Measurements from ENCODE around the gene SPP1. TPM values are rescaled to one million over a fixed set of nuclear protein-coding genes. Genes with fewer than 3 reads are reported as not detected.

Gene SPP1
- total RNA-seq, 4 donors from 2014 or later = 43.3 to 2,902 (median 151) TPM

DNA sequence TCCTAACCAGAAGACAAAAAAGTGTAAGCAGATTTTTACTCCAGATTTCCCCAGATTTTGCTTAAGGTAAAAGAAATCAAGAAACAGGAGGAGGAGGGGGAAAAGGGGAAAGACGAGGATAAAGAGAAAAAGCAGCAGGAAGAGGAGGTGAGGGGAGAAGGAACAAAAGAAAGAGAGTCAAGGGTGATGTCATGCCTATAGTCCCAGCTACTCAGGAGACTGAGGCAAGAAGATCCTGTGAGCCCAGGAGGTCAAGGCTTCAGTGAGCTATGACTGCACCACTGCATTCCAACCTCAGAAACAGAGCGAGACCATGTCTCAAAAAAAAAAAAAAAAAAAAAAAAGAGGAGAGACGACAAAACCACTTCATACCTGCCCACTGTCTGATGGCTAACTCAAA lies 19.9 kb downstream of the SPP1 start:
- TF ChIP-seq, protein P1, sequence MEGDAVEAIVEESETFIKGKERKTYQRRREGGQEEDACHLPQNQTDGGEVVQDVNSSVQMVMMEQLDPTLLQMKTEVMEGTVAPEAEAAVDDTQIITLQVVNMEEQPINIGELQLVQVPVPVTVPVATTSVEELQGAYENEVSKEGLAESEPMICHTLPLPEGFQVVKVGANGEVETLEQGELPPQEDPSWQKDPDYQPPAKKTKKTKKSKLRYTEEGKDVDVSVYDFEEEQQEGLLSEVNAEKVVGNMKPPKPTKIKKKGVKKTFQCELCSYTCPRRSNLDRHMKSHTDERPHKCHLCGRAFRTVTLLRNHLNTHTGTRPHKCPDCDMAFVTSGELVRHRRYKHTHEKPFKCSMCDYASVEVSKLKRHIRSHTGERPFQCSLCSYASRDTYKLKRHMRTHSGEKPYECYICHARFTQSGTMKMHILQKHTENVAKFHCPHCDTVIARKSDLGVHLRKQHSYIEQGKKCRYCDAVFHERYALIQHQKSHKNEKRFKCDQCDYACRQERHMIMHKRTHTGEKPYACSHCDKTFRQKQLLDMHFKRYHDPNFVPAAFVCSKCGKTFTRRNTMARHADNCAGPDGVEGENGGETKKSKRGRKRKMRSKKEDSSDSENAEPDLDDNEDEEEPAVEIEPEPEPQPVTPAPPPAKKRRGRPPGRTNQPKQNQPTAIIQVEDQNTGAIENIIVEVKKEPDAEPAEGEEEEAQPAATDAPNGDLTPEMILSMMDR (IDR thresholded peaks at IDR 0.05; ENCODE audit: low read depth) = no peak

DNA sequence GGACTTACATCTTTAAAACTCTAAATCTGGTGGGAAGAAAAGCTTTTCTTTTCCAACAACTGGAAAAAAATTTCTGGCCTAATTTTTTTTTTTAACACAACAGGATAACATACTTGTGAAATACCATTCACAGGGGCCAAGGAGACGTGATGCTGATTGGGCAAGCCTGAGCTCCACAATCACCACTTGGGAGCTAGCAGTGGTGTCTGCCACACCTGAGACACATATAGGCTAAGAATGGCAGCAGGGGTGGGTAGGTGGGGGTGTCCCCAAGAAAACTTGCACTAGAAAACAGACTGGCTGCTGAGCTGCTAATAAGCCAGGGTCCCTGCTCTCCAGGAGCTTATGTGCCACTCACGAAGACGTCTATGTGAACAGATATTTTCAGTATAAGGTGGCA lies 26.4 kb downstream of the SPP1 start:
- TF ChIP-seq, protein P1 (IDR thresholded peaks at IDR 0.05; ENCODE audit: low read depth) = no peak

DNA sequence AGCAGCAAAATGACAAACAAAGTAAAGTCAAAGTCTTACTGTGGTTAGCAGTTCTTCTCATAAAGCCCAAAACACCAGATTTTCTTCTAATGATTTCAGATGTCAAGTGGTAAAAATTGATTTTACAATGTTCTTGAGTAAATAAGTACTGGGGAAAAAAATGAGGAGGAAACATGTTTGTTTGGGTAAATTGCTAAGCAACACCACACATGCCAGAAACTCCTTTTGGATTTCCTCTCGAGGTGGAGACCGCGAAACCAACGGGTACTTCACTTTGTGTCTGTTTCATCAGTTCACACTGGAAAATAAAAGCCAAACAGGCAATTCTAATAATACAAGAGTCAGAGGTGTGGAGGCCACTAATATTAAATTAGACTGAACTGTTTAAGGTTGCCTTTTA lies 27.3 kb downstream of the SPP1 start:
- TF ChIP-seq, protein P1 (IDR thresholded peaks at IDR 0.05; ENCODE audit: low read depth) = no peak

DNA sequence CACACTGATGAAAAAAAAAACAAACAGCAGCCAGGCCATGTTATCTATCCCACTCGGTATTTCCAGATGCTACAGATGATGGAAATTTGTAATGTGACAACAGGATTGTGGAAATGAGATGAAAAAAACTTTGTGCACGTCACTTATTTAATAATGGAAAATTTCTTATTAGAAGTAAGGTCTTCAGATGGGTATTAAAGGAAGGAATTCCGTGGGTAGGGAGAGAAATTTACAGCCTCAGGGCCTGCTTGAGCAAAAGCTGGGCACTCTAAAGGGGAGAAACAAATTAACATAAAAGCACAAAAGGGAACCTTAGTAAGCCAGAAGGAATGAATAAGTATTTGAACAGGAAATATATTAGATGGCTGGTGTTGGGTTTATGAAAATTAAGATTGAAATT lies 27.7 kb downstream of the SPP1 start:
- TF ChIP-seq, protein P1 (IDR thresholded peaks at IDR 0.05; ENCODE audit: low read depth) = no peak

DNA sequence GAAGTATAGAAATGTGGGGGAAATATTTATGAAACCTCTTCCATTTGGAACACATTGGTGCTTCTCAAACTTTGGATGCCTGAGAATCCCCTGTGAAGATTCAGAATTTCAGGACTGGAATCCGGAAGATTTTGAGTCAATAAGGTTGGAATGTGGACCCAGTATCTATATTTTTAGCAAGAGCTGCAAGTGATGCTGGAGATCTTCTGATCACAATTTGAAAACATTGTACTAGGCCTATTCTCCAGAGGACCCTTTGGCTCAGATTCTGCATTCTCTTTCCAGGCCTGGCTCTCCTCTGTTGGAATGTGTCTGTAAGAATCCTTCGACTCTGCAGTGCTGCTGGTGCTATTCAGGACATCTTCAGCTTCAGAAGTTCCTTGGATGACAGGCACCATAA lies 29.6 kb downstream of the SPP1 start:
- TF ChIP-seq, protein P1 (IDR thresholded peaks at IDR 0.05; ENCODE audit: low read depth) = no peak

DNA sequence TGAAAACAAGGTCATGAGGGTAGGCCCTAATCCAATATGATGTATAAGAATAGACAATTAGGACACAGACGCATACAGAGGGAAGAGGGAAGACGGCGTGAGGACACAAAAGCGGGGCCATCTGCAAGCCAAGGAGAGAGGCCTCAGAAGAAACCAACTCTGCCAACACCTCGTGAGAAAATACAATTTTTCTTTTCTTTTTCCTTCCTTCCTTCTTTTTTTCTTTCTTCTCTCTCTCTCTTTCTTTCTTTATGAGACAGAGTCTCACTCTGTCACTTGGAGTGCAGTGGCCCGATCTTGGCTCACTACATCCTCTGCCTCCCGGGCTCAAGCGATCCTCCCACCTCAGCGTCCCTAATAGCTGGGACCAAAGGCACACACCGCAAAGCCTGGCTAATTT lies 30.4 kb downstream of the SPP1 start:
- TF ChIP-seq, protein P1 (IDR thresholded peaks at IDR 0.05; ENCODE audit: low read depth) = no peak

DNA sequence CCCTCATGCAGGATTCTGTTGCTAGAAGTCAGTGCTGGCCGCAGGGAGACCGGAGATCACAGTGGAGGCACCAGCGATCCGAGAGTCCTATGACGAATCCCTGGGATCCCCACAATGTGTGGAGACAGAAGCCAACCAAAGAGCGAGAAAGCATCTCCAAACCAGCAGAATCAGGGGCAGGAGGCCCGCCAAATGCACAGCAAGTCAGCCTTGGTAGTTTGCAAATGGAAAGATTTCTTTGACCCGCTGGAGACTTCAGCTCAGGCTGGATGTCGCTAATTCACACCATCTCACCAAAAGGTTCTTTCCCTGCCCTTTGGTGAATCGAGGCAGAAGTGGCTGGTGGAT lies 31.4 kb downstream of the SPP1 start:
- TF ChIP-seq, protein P1 (IDR thresholded peaks at IDR 0.05; ENCODE audit: low read depth) = no peak

Data from subcutaneous adipose tissue (tissue), 4 donors.